GM23248 (cell line): ENCODE data around the gene ETHE1.

Experiments
- EZH2 ChIP-seq: fragments of 200-600 bp; sonication (generic); IDR thresholded peaks from 2 replicates; pipeline ENCODE4 v1.6.1; 2018; ENCODE audit warnings: antibody characterized with exemption, mild to moderate bottlenecking; ENCODE audit not compliant: insufficient read depth, poor library complexity, severe bottlenecking
- EZH2phosphoT487 ChIP-seq: fragments of 200-600 bp; sonication (generic); IDR thresholded peaks from 2 replicates; pipeline ENCODE4 v1.6.1; 2018; ENCODE audit warnings: antibody characterized with exemption, moderate library complexity, mild to moderate bottlenecking, low read depth; ENCODE audit not compliant: insufficient read depth

DNA sequence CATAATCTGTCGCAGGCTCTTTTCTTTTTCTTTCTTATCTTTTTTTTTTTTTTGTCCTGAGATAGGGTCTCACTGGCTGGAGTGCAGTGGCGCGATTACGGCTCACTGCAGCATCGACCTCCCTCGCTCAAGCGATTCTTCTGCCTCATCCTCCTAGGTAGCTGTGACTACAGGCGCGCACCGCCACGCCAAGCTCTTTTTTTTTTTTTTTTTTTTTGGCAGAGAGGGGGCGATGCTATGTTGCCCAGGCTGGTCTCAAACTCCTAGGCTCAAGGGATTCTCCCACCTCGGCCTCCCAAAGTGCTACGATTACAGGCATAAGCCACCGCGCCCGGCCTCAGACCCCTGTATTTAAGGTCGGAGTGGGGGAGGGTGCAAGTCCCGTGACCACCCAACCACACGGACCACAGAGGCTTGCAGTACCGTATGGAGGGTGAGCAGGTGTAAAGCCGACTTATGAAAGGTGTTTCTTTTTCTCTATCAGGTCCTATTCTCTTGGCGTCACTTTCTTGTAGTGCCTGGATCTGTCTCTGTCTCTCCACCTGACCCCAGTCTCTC is 24.5 kb downstream of the ETHE1 start:
- TF ChIP-seq EZH2: no peak
- TF ChIP-seq EZH2phosphoT487: no peak
